Fibroblast of skin of back (primary cell): ENCODE results near the gene CDRT4.
"Not testable (repeated sequence)": the region's sequence is repeated elsewhere in the genome, so short reads cannot be mapped to it uniquely, and the experiment has no call there.

Source experiments
- DNase-seq: peaks from one replicate; pipeline ENCODE4 v3.0.0-alpha.2; 2013

The CDRT4 gene

DNA sequence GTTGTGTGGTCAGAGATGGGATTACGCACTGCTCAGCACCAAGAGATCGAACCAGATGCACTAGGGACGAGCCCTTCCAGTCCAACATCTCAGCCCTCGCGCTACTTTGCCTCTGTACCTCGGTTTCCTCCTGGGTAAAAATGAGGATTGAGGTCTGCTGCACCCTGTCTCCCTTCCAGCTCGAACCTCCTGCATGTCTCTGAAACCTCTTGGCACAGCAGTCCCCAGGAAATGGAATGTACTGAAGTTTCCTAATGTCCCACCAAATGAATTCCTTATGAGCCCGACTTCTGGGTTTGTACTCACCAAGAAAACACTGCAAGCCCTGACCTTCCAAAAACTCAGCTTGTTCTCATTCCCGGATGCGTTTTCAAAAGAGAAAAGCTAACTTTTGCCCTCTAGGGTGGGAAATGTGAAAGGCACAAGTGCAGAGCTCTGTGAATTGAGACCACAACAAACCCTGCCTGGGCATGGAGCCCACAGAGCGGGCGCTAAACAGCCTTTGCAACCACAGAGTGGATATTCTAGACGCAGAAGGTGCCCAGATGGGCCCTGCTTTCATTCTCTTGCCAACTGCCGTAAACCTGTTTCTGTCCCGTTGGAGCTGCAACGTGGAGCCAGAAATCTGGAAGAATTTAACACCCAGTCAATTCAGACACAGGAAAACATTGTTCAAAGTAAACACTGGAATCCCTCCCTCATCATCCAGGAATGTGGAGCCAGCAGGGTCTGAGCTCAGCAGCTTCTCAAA lies 10.3 kb downstream of the CDRT4 start:
- DNase-seq = peak; percentile 86

DNA sequence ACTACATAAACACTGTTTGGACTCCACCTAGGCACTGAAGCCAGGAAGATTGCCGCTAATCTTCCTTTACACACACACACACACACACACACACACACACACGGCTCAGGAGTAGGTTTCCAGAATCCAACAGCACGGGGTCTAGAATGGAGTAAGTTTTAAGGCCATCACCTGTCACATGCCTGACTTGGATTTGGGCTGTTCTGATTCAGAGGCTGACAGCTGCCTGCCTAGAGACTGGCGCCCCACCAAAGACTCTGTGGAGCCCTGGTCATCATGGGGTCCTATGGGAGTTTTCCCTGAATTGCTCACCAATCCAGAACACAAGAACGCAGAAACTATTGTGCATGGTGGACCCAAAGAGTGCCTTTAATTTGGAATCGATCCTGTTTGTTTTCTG lies 10.9 kb downstream of the CDRT4 start:
- DNase-seq = no peak

DNA sequence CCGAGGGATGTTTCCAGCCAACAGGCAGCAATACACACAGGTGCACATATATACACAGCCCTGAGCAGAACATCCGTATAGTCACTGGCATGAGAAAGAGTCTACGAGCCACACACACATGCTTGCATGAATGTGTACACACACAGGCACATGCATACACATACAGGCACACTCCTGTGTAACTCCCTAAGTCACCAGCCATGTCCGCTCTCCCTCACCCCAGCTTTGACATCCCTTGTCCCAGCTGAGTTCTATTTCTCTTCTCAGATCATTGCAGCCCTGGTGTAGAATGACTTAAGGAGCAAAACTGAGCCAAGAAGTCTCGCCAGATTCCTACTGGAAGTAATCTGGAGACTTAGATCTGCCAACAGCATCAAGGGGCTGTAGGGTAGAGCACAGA lies 13.1 kb downstream of the CDRT4 start:
- no peak for DNase-seq

DNA sequence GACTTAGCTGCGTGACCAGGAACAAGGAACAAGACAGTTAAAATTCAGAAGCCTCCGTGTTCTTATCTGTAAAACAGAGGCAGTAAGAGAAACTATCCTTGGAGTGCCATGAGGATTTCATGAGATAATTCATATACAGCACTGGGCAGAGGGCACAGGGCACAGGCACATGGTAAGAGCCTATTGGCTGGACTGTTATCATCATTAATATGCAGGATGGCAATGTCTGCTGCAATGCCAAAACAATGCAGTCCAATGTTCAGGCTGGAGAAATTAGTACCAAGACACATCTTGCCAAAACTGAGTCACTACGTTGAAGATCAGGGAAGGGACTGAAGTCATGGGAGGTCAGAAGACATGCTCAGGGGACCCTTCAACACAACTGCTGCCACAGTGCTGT lies 13.6 kb downstream of the CDRT4 start:
- DNase-seq = no peak

DNA sequence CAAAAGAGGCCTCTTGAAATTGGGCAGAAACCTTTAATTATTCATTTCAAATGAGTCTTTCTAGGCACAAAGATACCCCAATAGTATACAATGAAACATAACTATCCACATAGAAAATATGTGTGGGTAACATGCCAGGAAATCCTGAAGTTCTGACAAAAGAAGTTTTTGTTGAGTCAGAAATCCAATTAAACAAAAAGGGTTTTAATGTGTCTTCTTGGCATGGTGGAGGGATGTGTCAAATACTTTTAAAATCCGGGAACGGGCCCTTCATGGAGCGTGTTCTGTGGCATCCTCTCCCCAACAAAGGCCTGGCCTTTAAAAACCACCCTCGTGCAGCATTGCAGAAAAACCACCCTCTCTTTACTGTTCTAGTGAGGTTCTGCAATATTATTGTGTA lies 14.2 kb downstream of the CDRT4 start:
- DNase-seq = peak; percentile 66

DNA sequence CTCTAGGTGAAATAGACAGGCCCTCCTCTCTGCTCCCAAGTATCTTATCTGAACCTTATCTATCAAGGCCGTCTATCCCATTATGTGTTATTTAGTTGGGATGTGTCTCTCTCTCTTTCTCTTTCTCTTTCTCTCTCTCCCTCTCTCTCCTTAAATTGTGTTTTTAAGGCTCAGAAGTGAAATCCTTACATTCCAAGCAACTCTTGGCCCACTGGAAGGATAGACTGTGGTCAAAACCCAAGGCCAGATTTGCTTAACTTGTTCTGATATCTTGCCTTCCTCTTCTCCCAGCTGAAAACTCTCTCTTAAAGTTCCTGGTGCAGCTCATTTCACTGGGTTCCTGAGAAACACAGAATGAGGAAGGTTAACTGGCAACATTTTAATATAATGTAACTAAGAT lies 14.7 kb downstream of the CDRT4 start:
- peak; percentile 42 for DNase-seq

DNA sequence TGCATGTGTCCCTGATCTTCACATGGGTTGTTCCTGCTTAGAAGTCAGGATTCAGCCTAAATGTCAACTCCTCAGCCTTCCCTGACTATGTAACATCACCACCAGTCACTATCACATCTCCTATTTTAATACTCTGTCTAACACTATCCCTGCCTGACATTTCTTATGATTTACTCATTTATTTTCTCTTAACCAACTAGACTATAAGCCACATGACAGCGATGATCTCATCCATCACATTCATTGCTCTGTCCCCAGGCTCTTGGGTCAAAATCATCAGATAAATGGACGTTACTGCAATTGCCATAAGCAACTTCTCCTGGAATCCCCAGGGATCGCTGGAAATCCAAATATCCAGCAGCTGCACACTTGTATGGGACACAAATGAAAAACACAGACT lies 15.7 kb downstream of the CDRT4 start:
- DNase-seq = peak; percentile 81

DNA sequence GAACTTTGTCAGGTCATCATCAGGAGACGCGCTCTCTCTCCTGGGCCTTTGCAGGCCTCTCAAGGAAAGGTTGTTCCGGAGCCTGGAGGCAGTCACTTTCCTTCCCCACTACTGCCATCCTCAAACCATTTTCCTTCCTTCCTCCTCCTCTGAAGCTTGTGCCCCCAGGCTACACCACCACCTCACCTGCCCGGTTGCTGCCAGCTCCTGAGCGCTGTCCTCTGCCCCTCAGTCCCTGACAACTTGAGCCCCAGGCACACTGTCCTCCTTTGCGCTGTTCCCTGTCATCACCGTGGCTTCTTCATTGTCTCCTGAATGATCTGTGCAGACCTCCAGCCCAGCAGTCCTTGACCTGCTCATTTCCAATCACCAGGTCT lies 18.9 kb downstream of the CDRT4 start:
- no peak for DNase-seq

DNA sequence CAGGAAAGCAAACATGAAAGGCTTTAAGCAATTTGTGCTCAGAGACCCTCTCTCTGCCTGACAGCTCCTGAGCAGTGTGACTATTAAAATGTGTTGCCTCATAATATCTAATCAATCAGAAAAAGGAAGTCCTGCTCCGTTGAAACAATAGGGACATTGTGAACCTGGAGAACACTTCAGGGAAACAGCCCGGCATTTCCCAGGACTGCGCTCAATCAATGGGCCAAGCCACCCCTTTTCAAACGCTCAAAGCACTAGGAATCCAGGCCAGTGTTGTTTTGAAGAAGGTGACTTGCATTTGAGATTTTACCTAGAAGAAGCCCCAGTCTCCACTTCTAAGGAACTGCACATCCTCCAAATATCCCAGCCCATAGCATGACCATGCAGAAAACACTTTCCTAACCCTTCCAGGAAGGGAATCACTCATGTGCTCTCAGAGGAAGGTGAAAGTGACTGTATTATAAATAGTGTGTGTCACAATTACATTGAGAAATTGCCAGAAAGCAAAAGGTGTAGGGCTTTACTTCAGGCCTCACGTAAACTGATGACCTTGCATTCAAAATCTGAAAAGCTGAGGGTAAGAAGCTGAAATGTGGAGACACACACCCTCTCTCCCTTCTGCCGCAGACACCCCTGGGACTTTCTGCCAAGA lies 19.4 kb downstream of the CDRT4 start:
- DNase-seq = no peak

DNA sequence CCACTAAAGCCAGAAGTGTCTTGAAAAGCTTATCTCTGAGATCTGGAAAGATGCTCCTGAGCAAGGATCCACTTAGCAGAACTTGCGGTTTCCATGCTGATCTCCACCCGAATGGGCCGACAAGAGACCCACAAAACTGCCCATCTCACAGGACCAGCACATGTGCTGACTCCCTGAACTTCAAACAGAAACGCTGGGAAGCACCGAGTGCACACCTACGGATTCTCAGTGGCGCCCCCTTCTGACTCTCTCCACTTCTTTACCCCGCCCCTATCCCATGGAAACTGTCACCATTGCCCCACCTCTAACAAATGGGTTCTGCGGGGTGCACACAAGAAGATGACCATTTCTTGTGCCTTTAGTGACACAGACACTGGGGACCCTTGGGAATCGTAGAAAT lies 21.4 kb downstream of the CDRT4 start:
- DNase-seq = no peak

DNA sequence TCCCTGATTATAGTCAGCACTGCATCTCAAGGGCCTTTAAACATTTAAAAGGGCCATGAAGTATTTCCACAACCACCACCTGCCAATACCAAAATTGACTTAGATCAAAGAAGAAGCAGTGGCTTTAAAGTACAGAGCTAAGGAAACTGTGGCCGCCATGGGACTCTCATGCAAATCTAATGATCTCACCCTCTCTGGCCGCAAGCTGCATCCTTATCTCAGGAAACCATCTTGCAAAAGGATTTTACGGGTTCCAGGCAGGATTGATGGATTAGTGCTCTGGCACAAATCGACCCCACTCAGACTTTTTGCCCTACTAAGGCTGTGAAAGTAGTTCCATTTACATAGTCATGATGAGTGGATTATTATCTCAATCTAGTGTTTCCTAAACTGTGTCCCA lies 22.6 kb downstream of the CDRT4 start:
- DNase-seq = no peak

DNA sequence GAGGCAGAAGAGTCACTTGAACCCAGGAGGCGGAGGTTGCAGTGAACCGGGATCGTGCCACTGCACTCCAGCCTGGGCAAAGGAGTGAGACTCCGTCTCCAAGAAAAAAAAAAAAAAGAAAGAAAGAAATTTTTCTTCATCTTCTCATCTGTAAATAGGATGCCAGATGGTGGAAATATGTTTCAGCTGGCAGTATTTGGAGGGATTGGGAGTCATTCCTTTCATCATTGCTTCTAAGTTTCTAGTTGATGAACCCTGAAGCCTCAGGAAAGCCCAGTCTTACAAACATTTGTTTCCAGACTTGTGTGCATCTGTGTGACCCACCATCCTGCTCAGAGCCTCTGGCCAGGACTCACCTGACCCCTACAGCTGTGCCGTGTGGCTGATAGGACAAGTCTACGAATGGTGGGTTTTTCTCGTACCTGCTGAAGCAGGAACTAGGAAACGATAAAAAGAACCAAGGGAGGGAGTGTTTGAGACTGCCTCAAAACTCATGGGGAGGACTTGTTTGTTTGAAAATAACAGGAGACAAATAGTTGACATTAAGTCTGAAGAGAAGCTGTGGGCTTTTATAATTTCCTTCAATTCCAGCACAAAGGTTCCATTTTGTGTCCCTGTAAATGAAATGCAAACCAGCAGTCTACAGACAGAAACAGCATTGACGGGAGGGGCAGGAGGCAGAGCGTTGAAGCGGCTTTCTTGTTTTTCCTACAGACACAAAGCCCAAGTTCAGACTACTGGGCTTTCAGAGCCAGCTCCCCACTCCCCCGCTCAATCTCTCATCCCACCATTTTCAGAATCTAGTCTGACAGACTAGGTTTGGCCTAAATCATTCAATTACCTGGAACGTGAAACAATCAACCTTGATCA lies 24.9 kb downstream of the CDRT4 start:
- no peak for DNase-seq

DNA sequence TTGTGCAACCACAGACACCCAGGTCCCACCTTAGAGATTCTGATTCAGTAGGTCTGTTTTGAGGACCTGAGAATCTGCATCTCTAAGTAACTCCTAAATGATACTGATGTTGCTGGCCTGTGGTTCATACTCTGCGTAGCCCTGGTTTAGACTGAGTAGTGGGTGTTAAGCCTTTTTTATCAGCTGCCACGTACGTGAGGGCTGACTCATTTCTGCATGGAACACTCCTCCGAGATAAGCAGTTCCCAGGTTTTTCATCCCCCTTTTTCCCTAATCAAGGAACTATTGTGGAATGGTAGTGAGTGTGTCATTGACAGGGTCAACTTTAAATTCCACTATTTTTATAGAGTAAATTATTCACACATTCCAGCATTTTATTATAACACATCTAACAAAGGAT lies 26.1 kb downstream of the CDRT4 start:
- DNase-seq = no peak

DNA sequence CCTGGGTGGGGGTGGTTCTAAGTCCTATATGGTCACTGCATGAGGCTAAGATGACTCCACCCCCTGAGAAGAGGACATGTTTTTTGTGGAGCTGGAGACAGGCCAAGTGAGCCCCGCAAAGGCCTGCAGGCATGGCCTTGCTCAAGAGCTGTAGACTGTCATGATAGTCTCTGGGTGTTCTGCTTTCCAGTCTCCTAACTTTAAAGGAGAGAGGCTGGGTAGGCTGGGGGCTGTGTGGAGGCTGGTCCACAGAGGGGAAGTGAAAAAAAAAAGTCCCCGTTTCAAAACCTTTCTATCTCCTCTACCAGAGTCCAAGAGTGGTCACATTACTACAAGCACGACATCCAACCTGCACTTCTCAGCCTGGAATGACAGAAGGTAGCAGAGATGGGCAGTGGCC lies 27.1 kb downstream of the CDRT4 start:
- no peak for DNase-seq

DNA sequence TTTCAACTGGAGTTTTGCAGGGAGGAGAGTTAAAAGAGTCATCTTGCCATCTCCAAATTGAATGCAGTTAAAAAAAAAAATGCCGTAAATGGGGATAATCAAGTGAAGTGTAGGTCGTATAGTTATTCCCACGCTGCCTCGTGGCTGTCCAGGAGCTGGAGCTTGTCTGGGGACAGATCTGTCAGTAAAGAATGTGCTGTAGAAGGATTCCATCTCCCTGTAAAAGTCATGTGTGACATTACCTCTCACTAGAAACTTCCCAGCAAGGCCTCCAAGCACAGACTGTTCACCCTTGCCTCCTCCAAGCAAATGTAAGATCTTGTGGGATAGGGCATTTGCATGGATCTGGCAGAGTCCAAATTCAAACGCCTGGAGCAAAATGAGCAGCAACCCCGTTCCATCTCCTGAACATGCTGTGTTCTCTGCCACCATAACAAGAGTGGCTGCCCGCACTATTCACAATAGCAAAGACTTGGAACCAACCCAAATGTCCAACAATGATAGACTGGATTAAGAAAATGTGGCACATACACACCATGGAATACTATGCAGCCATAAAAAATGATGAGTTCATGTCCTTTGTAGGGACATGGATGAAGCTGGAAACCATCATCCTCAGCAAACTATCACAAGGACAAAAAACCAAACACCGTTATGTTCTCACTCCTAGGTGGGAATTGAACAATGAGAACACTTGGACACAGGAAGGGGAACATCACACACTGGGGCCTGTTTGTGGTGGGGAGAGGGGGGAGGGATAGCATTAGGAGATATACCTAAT lies 28.0 kb downstream of the CDRT4 start:
- not testable (repeated sequence) for DNase-seq

DNA sequence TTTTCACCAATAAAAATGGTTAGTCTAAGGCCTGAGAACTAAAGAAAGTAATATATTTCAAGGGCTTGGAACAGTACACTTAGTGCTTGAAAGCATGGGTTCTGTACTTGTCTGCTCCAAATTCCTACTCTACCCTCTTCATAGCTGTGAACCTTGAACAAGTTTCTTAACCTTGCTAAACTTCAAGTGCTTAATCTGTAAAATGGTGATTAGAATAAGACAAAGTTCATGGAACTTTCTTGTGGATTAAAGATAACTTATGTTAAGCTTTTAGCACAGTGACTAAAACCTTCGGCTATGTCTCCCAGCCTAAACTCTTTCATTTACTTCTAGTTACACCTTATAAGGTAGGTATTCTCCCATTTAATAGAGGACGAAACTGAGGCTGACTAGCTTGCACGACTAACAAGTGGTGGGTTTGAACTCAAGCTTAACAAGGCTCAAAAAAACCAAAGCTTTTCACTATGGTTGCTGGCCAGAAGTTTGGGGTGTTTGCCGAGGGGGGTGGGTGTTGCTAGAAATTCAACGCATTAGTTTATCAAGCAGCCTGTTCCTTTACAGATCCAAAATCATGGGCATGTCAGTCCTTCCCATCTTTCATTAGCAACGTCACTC lies 28.8 kb downstream of the CDRT4 start:
- DNase-seq = no peak

DNA sequence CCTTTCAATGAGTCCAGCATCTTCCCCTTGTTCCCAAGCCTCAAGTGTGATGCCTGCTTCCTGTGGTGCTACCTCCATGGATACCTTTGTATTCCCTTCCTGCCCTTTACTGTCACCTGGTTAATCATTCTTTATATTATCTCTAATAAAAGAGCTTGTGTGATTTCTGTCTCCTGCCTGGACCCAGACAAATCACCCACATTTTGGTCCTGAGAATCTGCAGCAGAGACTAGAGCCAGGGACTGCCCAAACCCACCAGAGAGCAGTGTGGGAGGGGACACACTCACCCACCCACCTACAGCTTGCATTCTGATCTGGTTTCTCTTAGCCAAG lies 30.2 kb downstream of the CDRT4 start:
- DNase-seq = no peak

DNA sequence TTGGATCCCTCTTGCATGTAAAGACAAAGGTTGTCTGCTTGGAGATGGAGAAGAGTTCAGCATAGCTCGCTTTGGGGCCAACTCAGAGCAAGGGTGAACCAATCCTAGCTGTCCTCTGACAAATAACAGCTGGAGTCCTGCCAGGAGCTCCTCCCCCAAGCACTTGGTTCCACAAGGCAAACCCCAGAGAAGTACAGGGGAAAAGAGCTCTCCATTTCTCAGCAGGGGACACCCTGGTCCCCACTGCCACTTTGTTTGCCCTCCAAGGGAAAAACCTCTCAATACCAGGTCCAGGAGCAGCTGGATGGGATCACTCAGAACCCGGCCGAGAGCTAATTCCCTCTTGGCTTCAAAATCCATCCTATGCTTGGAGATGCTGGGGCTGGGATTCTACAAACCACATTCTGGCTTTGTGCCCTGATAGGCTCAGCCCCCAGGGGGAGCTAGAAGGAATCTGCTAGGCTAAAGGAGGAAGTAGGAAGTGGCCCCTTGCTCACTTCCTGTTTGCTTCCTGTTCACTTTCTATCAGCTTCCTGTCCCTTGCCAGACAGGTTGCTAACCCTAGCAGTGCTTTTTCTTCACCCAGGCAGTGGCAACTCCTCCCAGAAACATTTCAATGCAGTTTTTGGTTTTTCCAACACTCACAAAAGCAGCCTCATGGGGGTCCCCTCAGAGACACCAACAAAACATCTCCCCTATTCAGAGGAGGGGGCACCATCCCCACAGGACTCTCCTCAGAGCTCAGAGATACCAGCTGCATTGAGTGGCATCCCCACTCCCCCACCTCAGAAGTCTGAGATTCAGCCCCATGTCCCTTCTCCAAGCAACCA lies 30.7 kb downstream of the CDRT4 start:
- peak; percentile 27 for DNase-seq

DNA sequence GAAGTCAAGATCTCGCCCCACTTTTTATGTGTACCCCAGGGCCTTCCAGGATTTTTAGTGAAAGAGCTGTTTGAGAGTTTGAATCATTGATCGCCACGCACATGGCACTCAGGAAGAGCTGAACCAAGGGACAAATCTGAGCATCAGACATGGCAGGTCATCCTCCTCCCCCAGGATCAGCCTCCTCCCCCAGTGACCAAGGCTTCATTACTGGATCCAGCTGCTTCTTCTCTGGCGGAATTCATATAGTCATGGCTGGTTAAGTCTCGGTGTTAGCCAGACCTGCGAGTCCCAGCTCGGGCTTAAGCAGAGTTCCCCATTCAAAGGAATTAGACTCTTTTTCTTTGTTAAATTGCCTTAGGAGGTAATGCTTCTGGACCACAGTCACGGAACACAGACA lies 32.5 kb downstream of the CDRT4 start:
- no peak for DNase-seq

DNA sequence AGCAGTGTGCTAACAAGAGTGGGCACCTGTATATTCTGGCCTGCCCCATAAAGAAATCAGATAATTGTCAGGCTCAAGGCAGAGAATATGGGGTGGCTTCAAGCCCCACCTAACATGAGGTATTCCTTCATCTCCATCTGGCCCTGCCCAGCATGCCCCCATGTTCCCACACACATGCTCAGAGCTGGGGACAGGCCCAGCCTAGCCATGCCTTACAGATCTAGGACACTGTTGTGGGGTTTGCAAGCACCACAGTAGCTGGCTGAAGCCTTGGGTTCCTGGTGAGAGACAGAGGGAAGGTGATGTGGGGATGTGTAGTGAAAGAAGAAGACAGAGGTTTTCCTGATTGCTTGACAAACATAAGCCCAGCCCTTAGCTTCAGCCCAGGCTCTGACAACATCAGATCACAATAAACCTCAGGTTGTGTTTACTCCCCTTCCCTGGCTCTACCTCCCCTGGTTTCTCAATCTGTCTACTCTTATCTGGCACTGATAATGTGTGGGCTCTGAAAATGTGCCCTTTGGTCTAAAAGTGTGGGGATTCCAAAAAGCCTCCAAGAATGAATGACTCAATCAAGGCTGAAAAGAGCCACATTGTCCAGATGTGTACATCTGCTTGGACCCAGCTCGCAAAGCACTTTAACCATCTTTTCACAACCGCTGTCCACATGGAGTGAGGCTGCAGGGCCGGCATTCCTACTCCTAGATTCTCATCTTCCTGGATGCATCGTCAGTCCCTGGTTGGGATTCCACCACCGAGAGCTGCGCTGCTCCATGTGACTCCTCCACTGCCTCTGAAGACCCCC lies 34.4 kb downstream of the CDRT4 start:
- DNase-seq = no peak

DNA sequence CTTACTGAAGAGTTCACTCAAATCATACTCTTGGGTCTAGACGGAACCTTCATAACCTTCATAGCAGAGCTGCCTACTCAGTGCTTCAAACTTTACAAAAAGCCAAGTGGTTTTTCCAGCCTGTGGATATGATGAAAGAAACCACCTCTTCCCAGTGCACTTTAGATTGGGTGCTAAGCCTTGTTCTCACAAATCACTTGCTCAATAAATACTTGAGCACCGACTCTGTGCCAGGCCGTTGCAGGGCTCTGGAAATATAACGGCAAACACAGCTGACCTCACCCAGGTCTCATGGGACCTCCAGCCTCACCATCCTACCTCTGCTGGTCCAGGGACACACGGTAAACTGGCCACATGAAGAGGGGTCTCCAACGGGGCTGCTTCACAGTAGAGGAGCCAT lies 35.7 kb downstream of the CDRT4 start:
- DNase-seq = no peak
